ENCODE measurements around the gene FGF12.
"Not testable (repeated sequence)": the region's sequence is repeated elsewhere in the genome, so short reads cannot be mapped to it uniquely, and the experiment has no call there.

The FGF12 gene

DNA sequence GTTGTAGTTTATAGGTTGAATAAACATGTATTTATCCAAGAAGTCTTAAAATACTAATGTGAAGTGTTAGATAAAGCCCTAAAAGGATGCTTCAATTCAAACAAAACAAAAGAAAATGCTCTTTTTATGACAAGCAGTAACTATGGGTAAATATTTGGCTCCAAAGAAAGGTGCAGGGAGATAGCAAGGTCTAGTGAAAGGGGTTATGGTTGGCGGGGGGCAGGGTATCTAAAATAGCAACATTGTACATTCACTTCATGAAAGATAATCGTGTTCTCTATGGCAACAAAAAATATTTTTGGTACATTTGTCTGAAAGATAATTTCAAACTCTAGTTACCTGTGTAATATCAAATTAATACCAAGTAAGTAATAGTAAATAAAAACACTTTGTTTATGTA is 149.5 kb downstream of the FGF12 start:
- TF ChIP-seq, protein P1, sequence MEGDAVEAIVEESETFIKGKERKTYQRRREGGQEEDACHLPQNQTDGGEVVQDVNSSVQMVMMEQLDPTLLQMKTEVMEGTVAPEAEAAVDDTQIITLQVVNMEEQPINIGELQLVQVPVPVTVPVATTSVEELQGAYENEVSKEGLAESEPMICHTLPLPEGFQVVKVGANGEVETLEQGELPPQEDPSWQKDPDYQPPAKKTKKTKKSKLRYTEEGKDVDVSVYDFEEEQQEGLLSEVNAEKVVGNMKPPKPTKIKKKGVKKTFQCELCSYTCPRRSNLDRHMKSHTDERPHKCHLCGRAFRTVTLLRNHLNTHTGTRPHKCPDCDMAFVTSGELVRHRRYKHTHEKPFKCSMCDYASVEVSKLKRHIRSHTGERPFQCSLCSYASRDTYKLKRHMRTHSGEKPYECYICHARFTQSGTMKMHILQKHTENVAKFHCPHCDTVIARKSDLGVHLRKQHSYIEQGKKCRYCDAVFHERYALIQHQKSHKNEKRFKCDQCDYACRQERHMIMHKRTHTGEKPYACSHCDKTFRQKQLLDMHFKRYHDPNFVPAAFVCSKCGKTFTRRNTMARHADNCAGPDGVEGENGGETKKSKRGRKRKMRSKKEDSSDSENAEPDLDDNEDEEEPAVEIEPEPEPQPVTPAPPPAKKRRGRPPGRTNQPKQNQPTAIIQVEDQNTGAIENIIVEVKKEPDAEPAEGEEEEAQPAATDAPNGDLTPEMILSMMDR (IDR thresholded peaks at IDR 0.05; ENCODE audit: control extremely low read depth, extremely low read depth, low read depth, missing control alignments) = no peak
- POLR2A ChIA-PET = no interaction called here
- CTCF ChIA-PET = no interaction called here
- no peak for DNase-seq (ENCODE audit: extremely low spot score)

DNA sequence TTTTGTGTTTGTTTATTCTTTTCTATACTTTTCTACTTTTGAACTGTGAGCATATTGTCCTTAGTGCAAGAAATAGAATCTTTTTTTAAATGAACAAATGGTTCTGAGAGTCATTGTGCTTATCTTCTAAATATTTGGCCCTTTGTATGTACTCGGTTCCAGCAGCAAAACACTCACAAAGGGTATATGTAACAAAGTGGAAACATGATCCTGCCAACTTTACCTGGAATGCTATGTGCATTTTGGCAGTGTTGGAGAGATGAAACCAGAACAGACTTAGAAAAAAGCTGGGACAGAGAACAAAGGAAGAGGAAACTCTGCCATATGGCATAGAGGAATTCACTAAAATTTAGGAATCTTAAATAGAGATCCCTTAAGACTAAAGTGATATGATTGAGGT is 150.1 kb downstream of the FGF12 start:
- POLR2A ChIA-PET = no interaction called here
- TF ChIP-seq, protein P1 (IDR thresholded peaks at IDR 0.05; ENCODE audit: control extremely low read depth, extremely low read depth, low read depth, missing control alignments) = no peak
- CTCF ChIA-PET = no interaction called here
- DNase-seq (ENCODE audit: extremely low spot score) = no peak

DNA sequence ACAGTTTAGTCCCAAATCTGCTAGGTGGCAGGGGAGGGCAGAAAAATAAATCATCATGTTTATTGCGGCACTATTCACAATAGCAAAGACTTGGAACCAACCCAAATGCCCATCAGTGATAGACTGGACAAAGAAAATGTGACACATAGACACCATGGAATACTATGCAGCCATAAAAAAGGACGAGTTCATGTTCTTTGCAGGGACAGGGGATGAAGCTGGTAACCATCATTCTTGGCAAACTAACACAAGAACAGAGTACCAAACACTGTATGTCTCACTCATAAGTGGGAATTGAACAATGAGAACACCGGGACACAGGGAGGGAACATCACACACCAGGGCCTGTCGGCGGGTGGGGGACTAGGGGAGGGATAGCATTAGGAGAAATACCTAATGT is 150.6 kb downstream of the FGF12 start:
- POLR2A ChIA-PET; DNase-seq (ENCODE audit: extremely low spot score); CTCF ChIA-PET: not testable (repeated sequence)

DNA sequence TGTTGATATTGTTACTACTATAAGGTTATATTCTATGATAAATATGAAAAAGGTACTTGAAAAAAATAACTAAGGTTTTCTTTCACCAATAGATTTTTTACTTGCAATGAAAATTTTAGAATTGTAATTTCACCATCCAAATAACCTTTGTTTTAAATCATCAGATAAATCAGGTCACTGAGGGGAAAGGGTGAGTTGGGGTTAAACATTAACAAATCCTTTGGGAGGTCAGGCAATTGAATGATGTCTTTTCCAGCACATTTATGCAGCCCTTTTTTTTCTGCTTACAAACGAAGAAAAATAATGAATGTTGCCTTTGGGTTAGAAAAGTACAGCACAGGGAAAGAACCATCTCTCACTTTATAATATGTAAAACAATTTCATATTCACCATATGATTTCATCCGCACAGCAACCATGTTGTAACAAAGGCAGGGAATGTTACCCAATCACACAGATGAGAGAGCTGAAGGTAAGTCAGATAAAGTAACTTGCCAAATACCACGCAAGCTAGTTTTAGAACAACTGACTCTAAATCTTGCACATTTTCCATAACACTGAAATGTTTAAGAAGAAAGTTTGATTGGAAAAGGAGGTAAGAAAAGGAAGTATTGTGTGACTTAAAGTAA is 151.3 kb downstream of the FGF12 start:
- TF ChIP-seq, protein P1 (IDR thresholded peaks at IDR 0.05; ENCODE audit: control extremely low read depth, extremely low read depth, low read depth, missing control alignments) = no peak
- POLR2A ChIA-PET = no interaction called here
- no peak for DNase-seq (ENCODE audit: extremely low spot score)
- CTCF ChIA-PET = no interaction called here

DNA sequence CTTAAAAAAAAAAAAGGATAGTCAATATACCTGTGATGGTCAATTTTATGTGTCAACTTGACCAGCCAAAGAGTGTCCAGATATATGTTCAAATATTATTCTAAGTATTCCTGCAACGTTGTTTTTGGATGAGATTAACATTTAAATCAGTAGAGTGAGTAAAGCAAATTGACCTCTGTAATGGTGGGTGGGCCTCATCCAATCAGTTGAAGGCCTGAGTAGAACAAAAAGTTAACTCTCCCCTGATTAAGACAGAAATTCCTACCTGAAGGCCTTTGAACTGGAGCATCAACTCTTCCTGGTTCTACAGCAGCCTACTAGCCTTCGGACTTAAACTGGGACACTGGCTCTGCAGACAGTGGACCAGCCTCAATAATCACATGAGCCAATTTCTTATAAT is 154.1 kb downstream of the FGF12 start:
- TF ChIP-seq, protein P1 (IDR thresholded peaks at IDR 0.05; ENCODE audit: control extremely low read depth, extremely low read depth, low read depth, missing control alignments) = no peak
- POLR2A ChIA-PET = no interaction called here
- CTCF ChIA-PET = no interaction called here

DNA sequence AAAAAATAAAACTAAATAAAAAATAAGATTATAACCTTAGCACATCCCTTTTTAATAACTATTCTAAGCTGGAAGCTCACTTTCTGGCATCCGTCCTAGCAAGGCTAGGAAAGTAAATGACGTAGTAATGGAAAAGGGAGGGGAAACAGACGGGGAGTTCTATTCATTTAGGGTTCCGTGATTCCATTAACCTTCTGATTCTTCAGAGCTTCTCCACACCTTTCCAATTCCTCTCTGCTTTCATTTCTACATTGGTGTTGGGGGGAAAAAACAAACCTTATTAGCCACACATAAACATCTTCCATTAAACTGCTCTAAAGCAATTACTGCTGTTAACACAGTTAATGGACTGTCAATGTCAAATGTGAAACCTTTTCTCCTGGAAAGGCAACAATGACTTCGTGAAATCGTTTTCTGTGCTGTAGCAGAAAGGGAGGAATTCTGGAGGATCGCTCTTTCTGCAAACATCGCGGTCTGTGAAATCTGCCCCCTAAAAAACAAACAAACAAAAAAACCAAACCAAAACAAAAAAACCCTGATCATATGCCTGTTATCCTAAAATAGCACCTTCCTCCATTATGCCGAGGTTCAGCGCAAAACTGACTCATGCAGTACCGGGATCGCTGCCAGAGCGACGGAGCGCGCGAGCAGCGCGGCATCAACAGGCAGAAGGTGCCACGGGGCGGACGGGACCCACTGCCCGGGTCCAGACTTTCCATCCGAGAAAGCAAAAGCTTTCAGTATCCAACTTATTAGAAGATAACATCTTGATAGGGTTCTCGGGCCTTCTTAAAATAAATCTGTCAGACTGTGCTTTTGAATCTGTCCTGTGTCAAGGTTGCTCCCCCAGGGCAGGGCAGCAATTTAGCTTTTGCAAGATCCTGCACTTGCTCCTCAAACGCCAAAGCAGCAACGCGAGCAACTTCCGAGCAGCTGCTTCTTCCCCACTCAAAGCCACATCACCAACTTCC is 156.2 kb downstream of the FGF12 start:
- ChIA-PET POLR2A (no interaction called here), CTCF (interaction anchor here (1.2 to 1.7 kb wide), 2 partner anchors 11 to 1001 kb away, joined by 3 read pairs; no protein-coding TSS in a partner anchor)
- TF ChIP-seq, protein P1 (IDR thresholded peaks at IDR 0.05; ENCODE audit: control extremely low read depth, extremely low read depth, low read depth, missing control alignments) = no peak
- DNase-seq (ENCODE audit: extremely low spot score) = no peak

More for the DNA sequence above, 154.1 kb downstream of the FGF12 start:
- no peak for DNase-seq (ENCODE audit: extremely low spot score)

DNA sequence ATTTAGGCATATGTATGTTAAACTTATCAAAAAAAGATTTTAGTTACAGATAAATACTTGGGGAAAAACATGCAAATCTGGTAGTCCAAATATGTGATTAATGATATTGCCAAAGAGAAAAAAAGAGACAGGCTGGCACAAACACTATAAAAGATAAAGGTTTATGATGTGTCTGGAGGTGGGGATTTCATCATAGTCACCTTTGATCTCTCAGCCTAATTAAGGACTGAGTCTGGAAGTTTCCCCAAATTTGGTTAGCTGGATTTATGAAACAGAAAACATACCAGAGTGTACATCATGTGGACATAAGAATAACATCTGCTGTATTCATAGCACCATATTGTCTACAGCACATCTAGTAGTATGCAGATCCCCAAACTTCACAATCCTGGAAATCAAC is 157.0 kb downstream of the FGF12 start:
- TF ChIP-seq, protein P1 (IDR thresholded peaks at IDR 0.05; ENCODE audit: control extremely low read depth, extremely low read depth, low read depth, missing control alignments) = no peak
- ChIA-PET POLR2A (no interaction called here), CTCF (interaction anchor here (1.2 kb wide), 1 partner anchor 1002 kb away, joined by 3 read pairs; no protein-coding TSS in a partner anchor)
- no peak for DNase-seq (ENCODE audit: extremely low spot score)

Measured in GM10248 (cell line).